IMR-90 (cell line): ENCODE results near the gene SPP1. TPM values are rescaled to one million over a fixed set of nuclear protein-coding genes. Genes with fewer than 3 reads are reported as not detected.

Experiments
- ATAC-seq: fragments of 200-7000 bp; cut with Tn5 transposase; 2 replicates; pipeline ENCODE4 v1.9.1; 2020; ENCODE audit warnings: low read depth, mild to moderate bottlenecking, moderate library complexity
- BruUV-seq: library from RNA; stranded (reverse); fragments of 400-500 nt; replicated peaks from 2 replicates; lab custom pipeline; 2021; lab: Mats Ljungman, UMichigan
- CTCF ChIA-PET: fragments of 300-600 bp; formaldehyde crosslinking; extraction: SDS; loops from one replicate; lab custom pipeline; 2021; ENCODE audit warnings: antibody characterized with exemption; lab: Yijun Ruan, JAX
- POLR2A ChIA-PET: fragments of 300-600 bp; sonication (Branson Sonifier 250); formaldehyde crosslinking; loops from one replicate; lab custom pipeline; 2022; ENCODE audit warnings: antibody characterized with exemption; ENCODE audit not compliant: unreplicated experiment; lab: Charles Lee
- DNase-seq: peaks from one replicate; pipeline ENCODE4 v3.0.0; 2013
- H2AFZ ChIP-seq: replicated peaks from 2 replicates; pipeline ENCODE3; 2013; ENCODE audit warnings: low read length, mild to moderate bottlenecking; ENCODE audit not compliant: poor library complexity
- H2AK5ac ChIP-seq: 2 replicates; pipeline ENCODE4 v1.6.1; 2013; ENCODE audit warnings: low read depth, low read length, inconsistent platforms
- H2AK9ac ChIP-seq: replicated peaks from 2 replicates; pipeline ENCODE3; 2013; ENCODE audit warnings: mild to moderate bottlenecking, low read depth, low read length, moderate library complexity; ENCODE audit not compliant: poor library complexity
- H2BK120ac ChIP-seq: 2 replicates; pipeline ENCODE4 v1.6.1; 2013; ENCODE audit warnings: low read depth, low read length, inconsistent platforms
- H2BK15ac ChIP-seq: 3 replicates; pipeline ENCODE4 v1.6.1; 2013; ENCODE audit warnings: low read depth, low read length, inconsistent platforms
- H2BK20ac ChIP-seq: 2 replicates; pipeline ENCODE4 v1.6.1; 2013; ENCODE audit warnings: low read depth, mild to moderate bottlenecking, inconsistent platforms, low read length, moderate library complexity
- H2BK5ac ChIP-seq: 2 replicates; pipeline ENCODE4 v1.6.1; 2013; ENCODE audit warnings: mild to moderate bottlenecking, low read depth, low read length, inconsistent platforms; ENCODE audit not compliant: poor library complexity, severe bottlenecking
- H3K14ac ChIP-seq: replicated peaks from 2 replicates; pipeline ENCODE4 v1.6.1; 2013; ENCODE audit warnings: low read depth, low read length, inconsistent platforms
- H3K18ac ChIP-seq: 2 replicates; pipeline ENCODE4 v1.6.1; 2013; ENCODE audit warnings: low read depth, low read length, control low read depth
- H3K23ac ChIP-seq: 2 replicates; pipeline ENCODE4 v1.6.1; 2013; ENCODE audit warnings: low read depth, low read length, inconsistent platforms
- H3K27ac ChIP-seq: 2 replicates; pipeline ENCODE4 v1.5.1; 2013; ENCODE audit warnings: mild to moderate bottlenecking, control low read depth, low read length; ENCODE audit not compliant: insufficient read depth
- H3K27me3 ChIP-seq: 2 replicates; pipeline ENCODE4 v1.6.1; 2013; ENCODE audit warnings: low read length; ENCODE audit not compliant: control insufficient read depth, insufficient read depth
- H3K36me3 ChIP-seq: 2 replicates; pipeline ENCODE4 v1.6.1; 2013; ENCODE audit warnings: low read length, mixed read lengths; ENCODE audit not compliant: control insufficient read depth, insufficient read depth
- H3K4ac ChIP-seq: 2 replicates; pipeline ENCODE4 v1.6.1; 2013; ENCODE audit warnings: low read depth, low read length, inconsistent platforms
- H3K4me1 ChIP-seq: 2 replicates; pipeline ENCODE4 v1.6.1; 2013; ENCODE audit warnings: low read length, mixed read lengths; ENCODE audit not compliant: control insufficient read depth, insufficient read depth
- H3K4me2 ChIP-seq: 2 replicates; pipeline ENCODE4 v1.6.1; 2013; ENCODE audit warnings: low read depth, mild to moderate bottlenecking, control low read depth, low read length, moderate library complexity
- H3K4me3 ChIP-seq: 2 replicates; pipeline ENCODE4 v1.5.1; 2013; ENCODE audit warnings: low read depth, mild to moderate bottlenecking, control low read depth, low read length, moderate library complexity; ENCODE audit not compliant: insufficient read depth
- H3K56ac ChIP-seq: 2 replicates; pipeline ENCODE4 v1.6.1; 2013; ENCODE audit warnings: low read length, inconsistent platforms; ENCODE audit not compliant: insufficient read depth; ENCODE audit errors: extremely low read depth
- H3K79me1 ChIP-seq, 2 experiments: 2 replicates each; pipeline ENCODE4 v1.6.1; 2013; ENCODE audit warnings: low read length in 2 of 2, inconsistent platforms in 1 of 2, low read depth in 1 of 2
- H3K9ac ChIP-seq: 2 replicates; pipeline ENCODE4 v1.6.1; 2013; ENCODE audit warnings: low read depth, low read length, control low read depth
- H3K9me1 ChIP-seq: 2 replicates; pipeline ENCODE4 v1.6.1; 2013; ENCODE audit warnings: low read length, inconsistent platforms; ENCODE audit not compliant: insufficient read depth
- H3K9me3 ChIP-seq: 2 replicates; pipeline ENCODE4 v1.6.1; 2013; ENCODE audit warnings: low read length; ENCODE audit not compliant: control insufficient read depth, insufficient read depth
- H4K20me1 ChIP-seq: 2 replicates; pipeline ENCODE4 v1.6.1; 2013; ENCODE audit warnings: low read length, inconsistent platforms; ENCODE audit not compliant: insufficient read depth
- H4K5ac ChIP-seq: 2 replicates; pipeline ENCODE4 v1.6.1; 2013; ENCODE audit warnings: mild to moderate bottlenecking, low read depth, low read length, control low read depth
- H4K8ac ChIP-seq, 2 experiments: 2 replicates each; pipeline ENCODE4 v1.6.1; 2013; ENCODE audit warnings: low read depth in 2 of 2, low read length in 2 of 2, control low read depth in 1 of 2, inconsistent platforms in 1 of 2
- H4K91ac ChIP-seq: 2 replicates; pipeline ENCODE4 v1.6.1; 2013; ENCODE audit warnings: low read depth, low read length, inconsistent platforms; ENCODE audit not compliant: insufficient read depth
- BHLHE40 ChIP-seq: fragments of 150-350 bp; IDR thresholded peaks from 2 replicates; pipeline ENCODE4 v1.6.1; 2016; ENCODE audit warnings: mild to moderate bottlenecking, low read depth, low read length
- CEBPB ChIP-seq: IDR thresholded peaks from 2 replicates; pipeline ENCODE4 v1.6.1; 2012; ENCODE audit warnings: low read depth, low read length, improper control_type of control experiment
- CHD1 ChIP-seq: IDR thresholded peaks from 2 replicates; pipeline ENCODE4 v1.6.1; 2012; ENCODE audit warnings: low read depth, low read length, improper control_type of control experiment
- FOS ChIP-seq: fragments of 150-350 bp; IDR thresholded peaks from 2 replicates; pipeline ENCODE4 v1.6.1; 2016; ENCODE audit warnings: low read depth, low read length
- MAFK ChIP-seq: IDR thresholded peaks from 2 replicates; pipeline ENCODE4 v1.6.1; 2012; ENCODE audit warnings: low read depth, low read length, improper control_type of control experiment
- MAZ ChIP-seq: IDR thresholded peaks from 2 replicates; pipeline ENCODE4 v1.6.1; 2012; ENCODE audit warnings: low read depth, mild to moderate bottlenecking, low read length, improper control_type of control experiment, moderate library complexity, borderline replicate concordance
- MXI1 ChIP-seq: IDR thresholded peaks from 2 replicates; pipeline ENCODE4 v1.6.1; 2012; ENCODE audit warnings: low read depth, mild to moderate bottlenecking, low read length, moderate library complexity, borderline replicate concordance
- NFE2L2 ChIP-seq: fragments of 150-350 bp; IDR thresholded peaks from 2 replicates; pipeline ENCODE4 v1.6.1; 2016; ENCODE audit warnings: low read depth, mild to moderate bottlenecking, low read length
- POLR2A ChIP-seq: IDR thresholded peaks from 2 replicates; pipeline ENCODE4 v1.6.1; 2012; ENCODE audit warnings: mild to moderate bottlenecking, low read depth, low read length
- RAD21 ChIP-seq: IDR thresholded peaks from 2 replicates; pipeline ENCODE4 v1.6.1; 2012; ENCODE audit warnings: low read length, improper control_type of control experiment
- RCOR1 ChIP-seq: IDR thresholded peaks from 2 replicates; pipeline ENCODE4 v1.6.1; 2012; ENCODE audit warnings: mild to moderate bottlenecking, low read length, improper control_type of control experiment; ENCODE audit not compliant: insufficient replicate concordance
- RFX5 ChIP-seq: IDR thresholded peaks from 2 replicates; pipeline ENCODE4 v1.8.0; 2012; ENCODE audit warnings: low read depth, mild to moderate bottlenecking, low read length, moderate library complexity
- SMC3 ChIP-seq: fragments of 150-350 bp; IDR thresholded peaks from 2 replicates; pipeline ENCODE4 v1.6.1; 2016; ENCODE audit warnings: low read depth, mild to moderate bottlenecking, antibody characterized with exemption, low read length, moderate library complexity
- WGBS, 2 experiments: methylation state at CpG; one replicate each; pipeline versions ENCODE4 v1.1.5 to v1.1.7; 2013; ENCODE audit warnings: missing lambda C conversion rate in 2 of 2; ENCODE audit not compliant: insufficient read length in 1 of 2; ENCODE audit errors: extremely low coverage in 2 of 2; 5-methylcytosine and 5-hydroxymethylcytosine counted together
- dilution Hi-C: fragments of 300-500 bp; cut with HindIII; formaldehyde crosslinking; loops from one replicate; pipeline ENCODE4 v1.14.3; 2018; ENCODE audit warnings: low sequenced_read_pairs; ENCODE audit not compliant: unreplicated experiment
- in situ Hi-C: fragments of 300-500 bp; cut with MboI; formaldehyde crosslinking; loops from 3 replicates; pipeline ENCODE4 v1.14.3; 2019; ENCODE audit warnings: low sequenced_read_pairs, inconsistent platforms, mixed read lengths
- intact Hi-C: fragments of 100-400 bp; cut with micrococcal nuclease; formaldehyde crosslinking; loops from 2 replicates; pipeline ENCODE4 v1.10.0; 2022
- polyA plus RNA-seq, 3 experiments: library from polyadenylated mRNA; depleted of rRNA; stranded (reverse); fragments of >200 nt; gene quantifications; 2 replicates each; pipeline ENCODE4 v1.2.3, GENCODE V29; 2012; ENCODE audit warnings: low replicate concordance in 1 of 3
- total RNA-seq: library from RNA; depleted of rRNA; stranded (reverse); fragments of >200 nt; gene quantifications from 2 replicates; pipeline ENCODE4 v1.2.3, GENCODE V29; 2012
- TF ChIP-seq, protein P1 (sequence below): conservative IDR thresholded peaks from 2 replicates; pipeline ENCODE4 v1.5.1; 2012; ENCODE audit warnings: mild to moderate bottlenecking, low read depth, low read length, improper control_type of control experiment
- TF ChIP-seq, protein P2 (sequence below): fragments of 150-350 bp; IDR thresholded peaks from 2 replicates; pipeline ENCODE4 v1.6.1; 2017; ENCODE audit warnings: mild to moderate bottlenecking, antibody characterized with exemption, low read length, low read depth

The SPP1 gene
- total and polyA plus RNA-seq, 2 of the 4 experiments (the other 2 are of a cell fraction) = 0.18 to 0.50 TPM

GRCh38 chr4:87934973-87935372 is 40.5 kb upstream of the SPP1 start:
- H2AK5ac ChIP-seq = no peak overlapping the region
- H4K91ac ChIP-seq = no peak overlapping the region
- H3K79me1 ChIP-seq = no peaks in the 10 kb centered on the region
- no TSS peak for BruUV-seq
- H3K23ac ChIP-seq = no peak overlapping the region
- no peak overlapping the region for H4K5ac ChIP-seq
- no peak overlapping the region for H2BK120ac ChIP-seq
- no peak overlapping the region for H3K4me3 ChIP-seq
- DNase-seq (no peak), ATAC-seq (no peak)
- H2AK9ac ChIP-seq = no peak overlapping the region
- CTCF ChIA-PET = interaction anchor here (0.7 kb wide), 1 partner anchor 11 kb away, joined by 3 read pairs; no protein-coding TSS in a partner anchor
- intact Hi-C loops (no loop called here), dilution Hi-C loops (no loop called here), in situ Hi-C loops (no loop called here)
- H4K20me1 ChIP-seq = no peaks in the 10 kb centered on the region
- H3K4me1 ChIP-seq = no peaks in the 10 kb centered on the region
- H2AFZ ChIP-seq = no peak overlapping the region
- H3K9ac ChIP-seq = no peak overlapping the region
- no peak overlapping the region for H4K8ac ChIP-seq
- H3K27me3 ChIP-seq = peaks cover 1% of the 10 kb centered on the region; the same call in 1 of the 2 replicates
- H2BK5ac ChIP-seq = no peak overlapping the region
- no peak overlapping the region for H3K4ac ChIP-seq
- no peaks in the 10 kb centered on the region for H3K9me3 ChIP-seq
- H3K36me3 ChIP-seq = no peaks in the 10 kb centered on the region
- H3K14ac ChIP-seq = no peak overlapping the region
- H3K9me1 ChIP-seq = no peaks in the 10 kb centered on the region
- no peak overlapping the region for H2BK15ac ChIP-seq
- H3K27ac ChIP-seq = no peak overlapping the region
- H3K4me2 ChIP-seq = no peak overlapping the region
- H3K18ac ChIP-seq = no peak overlapping the region
- H3K56ac ChIP-seq = no peak overlapping the region
- TF ChIP-seq, protein P1, sequence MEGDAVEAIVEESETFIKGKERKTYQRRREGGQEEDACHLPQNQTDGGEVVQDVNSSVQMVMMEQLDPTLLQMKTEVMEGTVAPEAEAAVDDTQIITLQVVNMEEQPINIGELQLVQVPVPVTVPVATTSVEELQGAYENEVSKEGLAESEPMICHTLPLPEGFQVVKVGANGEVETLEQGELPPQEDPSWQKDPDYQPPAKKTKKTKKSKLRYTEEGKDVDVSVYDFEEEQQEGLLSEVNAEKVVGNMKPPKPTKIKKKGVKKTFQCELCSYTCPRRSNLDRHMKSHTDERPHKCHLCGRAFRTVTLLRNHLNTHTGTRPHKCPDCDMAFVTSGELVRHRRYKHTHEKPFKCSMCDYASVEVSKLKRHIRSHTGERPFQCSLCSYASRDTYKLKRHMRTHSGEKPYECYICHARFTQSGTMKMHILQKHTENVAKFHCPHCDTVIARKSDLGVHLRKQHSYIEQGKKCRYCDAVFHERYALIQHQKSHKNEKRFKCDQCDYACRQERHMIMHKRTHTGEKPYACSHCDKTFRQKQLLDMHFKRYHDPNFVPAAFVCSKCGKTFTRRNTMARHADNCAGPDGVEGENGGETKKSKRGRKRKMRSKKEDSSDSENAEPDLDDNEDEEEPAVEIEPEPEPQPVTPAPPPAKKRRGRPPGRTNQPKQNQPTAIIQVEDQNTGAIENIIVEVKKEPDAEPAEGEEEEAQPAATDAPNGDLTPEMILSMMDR = no peak
- TF ChIP-seq BHLHE40 = no peak
- TF ChIP-seq MAZ = no peak
- no peak for TF ChIP-seq POLR2A
- TF ChIP-seq RCOR1 = no peak
- TF ChIP-seq NFE2L2 = no peak
- no peak for TF ChIP-seq RAD21
- no peak for TF ChIP-seq MXI1
- no peak for TF ChIP-seq CHD1
- no peak for TF ChIP-seq MAFK
- TF ChIP-seq, protein P2, sequence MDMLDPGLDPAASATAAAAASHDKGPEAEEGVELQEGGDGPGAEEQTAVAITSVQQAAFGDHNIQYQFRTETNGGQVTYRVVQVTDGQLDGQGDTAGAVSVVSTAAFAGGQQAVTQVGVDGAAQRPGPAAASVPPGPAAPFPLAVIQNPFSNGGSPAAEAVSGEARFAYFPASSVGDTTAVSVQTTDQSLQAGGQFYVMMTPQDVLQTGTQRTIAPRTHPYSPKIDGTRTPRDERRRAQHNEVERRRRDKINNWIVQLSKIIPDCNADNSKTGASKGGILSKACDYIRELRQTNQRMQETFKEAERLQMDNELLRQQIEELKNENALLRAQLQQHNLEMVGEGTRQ = no peak
- no peak for TF ChIP-seq RFX5
- no peak for TF ChIP-seq FOS
- TF ChIP-seq CEBPB = no peak
- no peak for TF ChIP-seq SMC3
- no peak overlapping the region for H2BK20ac ChIP-seq
- no CpG with 5 or more reads among the region's 2 CpGs for WGBS, 2 experiments
- POLR2A ChIA-PET = no interaction called here
